ENCODE results near the gene BAX. TPM values are rescaled to one million over a fixed set of nuclear protein-coding genes. Genes with fewer than 3 reads are reported as not detected.

The BAX gene
- total and polyA plus RNA-seq, 9 of the 15 experiments (the other 6 are each of a cell fraction or from before 2014, with no cell fraction given) = 3.2 to 95.4 (median 44.5) TPM

DNA sequence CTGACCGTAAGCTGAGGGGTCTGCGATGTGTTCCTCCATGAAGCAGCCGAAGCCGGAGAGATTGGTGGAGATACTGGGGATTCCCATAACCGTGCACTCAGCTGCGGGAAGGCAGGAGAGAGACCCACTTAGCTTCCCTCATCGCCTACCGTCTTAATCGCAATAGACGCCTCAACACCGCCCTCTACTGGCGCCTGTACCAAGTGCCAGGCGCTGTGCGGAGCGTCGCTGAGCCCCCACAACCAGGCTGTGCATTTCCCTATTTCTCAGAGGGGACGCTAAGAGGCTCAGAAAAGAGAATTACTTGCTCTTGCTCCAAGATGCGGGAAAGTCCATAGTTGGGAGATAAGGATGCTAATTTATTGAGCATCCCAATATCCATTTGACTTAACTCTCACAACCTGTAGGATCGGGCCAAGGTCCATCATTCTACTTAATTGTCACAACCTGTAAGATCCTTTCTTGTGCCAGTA, 16.3 kb downstream of the BAX start (continued):
- TF ChIP-seq, protein P1, sequence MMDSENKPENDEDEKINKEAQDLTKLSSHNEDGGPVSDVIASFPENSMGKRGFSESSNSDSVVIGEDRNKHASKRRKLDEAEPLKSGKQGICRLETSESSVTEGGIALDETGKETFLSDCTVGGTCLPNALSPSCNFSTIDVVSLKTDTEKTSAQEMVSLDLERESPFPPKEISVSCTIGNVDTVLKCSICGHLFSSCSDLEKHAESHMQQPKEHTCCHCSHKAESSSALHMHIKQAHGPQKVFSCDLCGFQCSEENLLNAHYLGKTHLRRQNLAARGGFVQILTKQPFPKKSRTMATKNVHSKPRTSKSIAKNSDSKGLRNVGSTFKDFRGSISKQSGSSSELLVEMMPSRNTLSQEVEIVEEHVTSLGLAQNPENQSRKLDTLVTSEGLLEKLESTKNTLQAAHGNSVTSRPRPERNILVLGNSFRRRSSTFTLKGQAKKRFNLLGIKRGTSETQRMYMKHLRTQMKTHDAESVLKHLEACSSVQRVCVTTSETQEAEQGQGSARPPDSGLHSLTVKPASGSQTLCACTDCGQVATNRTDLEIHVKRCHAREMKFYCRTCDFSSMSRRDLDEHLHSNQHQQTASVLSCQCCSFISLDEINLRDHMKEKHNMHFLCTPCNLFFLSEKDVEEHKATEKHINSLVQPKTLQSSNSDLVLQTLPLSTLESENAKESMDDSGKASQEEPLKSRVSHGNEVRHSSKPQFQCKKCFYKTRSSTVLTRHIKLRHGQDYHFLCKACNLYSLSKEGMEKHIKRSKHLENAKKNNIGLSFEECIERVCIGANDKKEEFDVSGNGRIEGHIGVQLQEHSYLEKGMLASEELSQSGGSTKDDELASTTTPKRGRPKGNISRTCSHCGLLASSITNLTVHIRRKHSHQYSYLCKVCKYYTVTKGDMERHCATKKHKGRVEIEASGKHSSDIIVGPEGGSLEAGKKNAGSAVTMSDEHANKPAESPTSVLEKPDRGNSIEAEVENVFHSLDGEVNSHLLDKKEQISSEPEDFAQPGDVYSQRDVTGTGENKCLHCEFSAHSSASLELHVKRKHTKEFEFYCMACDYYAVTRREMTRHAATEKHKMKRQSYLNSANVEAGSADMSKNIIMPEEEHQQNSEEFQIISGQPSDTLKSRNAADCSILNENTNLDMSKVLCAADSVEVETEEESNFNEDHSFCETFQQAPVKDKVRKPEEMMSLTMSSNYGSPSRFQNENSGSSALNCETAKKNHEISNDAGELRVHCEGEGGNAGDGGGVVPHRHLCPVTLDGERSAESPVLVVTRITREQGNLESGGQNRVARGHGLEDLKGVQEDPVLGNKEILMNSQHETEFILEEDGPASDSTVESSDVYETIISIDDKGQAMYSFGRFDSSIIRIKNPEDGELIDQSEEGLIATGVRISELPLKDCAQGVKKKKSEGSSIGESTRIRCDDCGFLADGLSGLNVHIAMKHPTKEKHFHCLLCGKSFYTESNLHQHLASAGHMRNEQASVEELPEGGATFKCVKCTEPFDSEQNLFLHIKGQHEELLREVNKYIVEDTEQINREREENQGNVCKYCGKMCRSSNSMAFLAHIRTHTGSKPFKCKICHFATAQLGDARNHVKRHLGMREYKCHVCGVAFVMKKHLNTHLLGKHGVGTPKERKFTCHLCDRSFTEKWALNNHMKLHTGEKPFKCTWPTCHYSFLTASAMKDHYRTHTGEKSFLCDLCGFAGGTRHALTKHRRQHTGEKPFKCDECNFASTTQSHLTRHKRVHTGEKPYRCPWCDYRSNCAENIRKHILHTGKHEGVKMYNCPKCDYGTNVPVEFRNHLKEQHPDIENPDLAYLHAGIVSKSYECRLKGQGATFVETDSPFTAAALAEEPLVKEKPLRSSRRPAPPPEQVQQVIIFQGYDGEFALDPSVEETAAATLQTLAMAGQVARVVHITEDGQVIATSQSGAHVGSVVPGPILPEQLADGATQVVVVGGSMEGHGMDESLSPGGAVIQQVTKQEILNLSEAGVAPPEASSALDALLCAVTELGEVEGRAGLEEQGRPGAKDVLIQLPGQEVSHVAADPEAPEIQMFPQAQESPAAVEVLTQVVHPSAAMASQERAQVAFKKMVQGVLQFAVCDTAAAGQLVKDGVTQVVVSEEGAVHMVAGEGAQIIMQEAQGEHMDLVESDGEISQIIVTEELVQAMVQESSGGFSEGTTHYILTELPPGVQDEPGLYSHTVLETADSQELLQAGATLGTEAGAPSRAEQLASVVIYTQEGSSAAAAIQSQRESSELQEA (IDR thresholded peaks at IDR 0.05; ENCODE audit: low read depth) = 0 out of 2 replicates have a peak, but pooled peaks have one; percentile 15
- no peak for TF ChIP-seq PCBP1 (IDR thresholded peaks at IDR 0.05; ENCODE audit: low read depth, low read length, poor library complexity, severe bottlenecking)
- peak; percentile 7; the same call in 1 of the 2 replicates for TF ChIP-seq TEAD4 (IDR thresholded peaks at IDR 0.05; ENCODE audit: low read length)
- TF ChIP-seq TEAD4 (CRISPR knock-in tag; IDR thresholded peaks at IDR 0.05; ENCODE audit: borderline replicate concordance) = no peak
- TF ChIP-seq ATF1 (CRISPR knock-in tag; IDR thresholded peaks at IDR 0.05) = no peak
- peak; percentile 19; the same call in 1 of the 2 replicates for TF ChIP-seq ATF1 (tag; IDR thresholded peaks at IDR 0.05)
- TF ChIP-seq, protein P2, sequence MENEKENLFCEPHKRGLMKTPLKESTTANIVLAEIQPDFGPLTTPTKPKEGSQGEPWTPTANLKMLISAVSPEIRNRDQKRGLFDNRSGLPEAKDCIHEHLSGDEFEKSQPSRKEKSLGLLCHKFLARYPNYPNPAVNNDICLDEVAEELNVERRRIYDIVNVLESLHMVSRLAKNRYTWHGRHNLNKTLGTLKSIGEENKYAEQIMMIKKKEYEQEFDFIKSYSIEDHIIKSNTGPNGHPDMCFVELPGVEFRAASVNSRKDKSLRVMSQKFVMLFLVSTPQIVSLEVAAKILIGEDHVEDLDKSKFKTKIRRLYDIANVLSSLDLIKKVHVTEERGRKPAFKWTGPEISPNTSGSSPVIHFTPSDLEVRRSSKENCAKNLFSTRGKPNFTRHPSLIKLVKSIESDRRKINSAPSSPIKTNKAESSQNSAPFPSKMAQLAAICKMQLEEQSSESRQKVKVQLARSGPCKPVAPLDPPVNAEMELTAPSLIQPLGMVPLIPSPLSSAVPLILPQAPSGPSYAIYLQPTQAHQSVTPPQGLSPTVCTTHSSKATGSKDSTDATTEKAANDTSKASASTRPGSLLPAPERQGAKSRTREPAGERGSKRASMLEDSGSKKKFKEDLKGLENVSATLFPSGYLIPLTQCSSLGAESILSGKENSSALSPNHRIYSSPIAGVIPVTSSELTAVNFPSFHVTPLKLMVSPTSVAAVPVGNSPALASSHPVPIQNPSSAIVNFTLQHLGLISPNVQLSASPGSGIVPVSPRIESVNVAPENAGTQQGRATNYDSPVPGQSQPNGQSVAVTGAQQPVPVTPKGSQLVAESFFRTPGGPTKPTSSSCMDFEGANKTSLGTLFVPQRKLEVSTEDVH (IDR thresholded peaks at IDR 0.05; ENCODE audit: low read depth, partially characterized antibody) = peak; percentile 19
- TF ChIP-seq, protein P3, sequence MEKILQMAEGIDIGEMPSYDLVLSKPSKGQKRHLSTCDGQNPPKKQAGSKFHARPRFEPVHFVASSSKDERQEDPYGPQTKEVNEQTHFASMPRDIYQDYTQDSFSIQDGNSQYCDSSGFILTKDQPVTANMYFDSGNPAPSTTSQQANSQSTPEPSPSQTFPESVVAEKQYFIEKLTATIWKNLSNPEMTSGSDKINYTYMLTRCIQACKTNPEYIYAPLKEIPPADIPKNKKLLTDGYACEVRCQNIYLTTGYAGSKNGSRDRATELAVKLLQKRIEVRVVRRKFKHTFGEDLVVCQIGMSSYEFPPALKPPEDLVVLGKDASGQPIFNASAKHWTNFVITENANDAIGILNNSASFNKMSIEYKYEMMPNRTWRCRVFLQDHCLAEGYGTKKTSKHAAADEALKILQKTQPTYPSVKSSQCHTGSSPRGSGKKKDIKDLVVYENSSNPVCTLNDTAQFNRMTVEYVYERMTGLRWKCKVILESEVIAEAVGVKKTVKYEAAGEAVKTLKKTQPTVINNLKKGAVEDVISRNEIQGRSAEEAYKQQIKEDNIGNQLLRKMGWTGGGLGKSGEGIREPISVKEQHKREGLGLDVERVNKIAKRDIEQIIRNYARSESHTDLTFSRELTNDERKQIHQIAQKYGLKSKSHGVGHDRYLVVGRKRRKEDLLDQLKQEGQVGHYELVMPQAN (IDR thresholded peaks at IDR 0.05; ENCODE audit: borderline replicate concordance) = no peak
- TF ChIP-seq, protein P4, sequence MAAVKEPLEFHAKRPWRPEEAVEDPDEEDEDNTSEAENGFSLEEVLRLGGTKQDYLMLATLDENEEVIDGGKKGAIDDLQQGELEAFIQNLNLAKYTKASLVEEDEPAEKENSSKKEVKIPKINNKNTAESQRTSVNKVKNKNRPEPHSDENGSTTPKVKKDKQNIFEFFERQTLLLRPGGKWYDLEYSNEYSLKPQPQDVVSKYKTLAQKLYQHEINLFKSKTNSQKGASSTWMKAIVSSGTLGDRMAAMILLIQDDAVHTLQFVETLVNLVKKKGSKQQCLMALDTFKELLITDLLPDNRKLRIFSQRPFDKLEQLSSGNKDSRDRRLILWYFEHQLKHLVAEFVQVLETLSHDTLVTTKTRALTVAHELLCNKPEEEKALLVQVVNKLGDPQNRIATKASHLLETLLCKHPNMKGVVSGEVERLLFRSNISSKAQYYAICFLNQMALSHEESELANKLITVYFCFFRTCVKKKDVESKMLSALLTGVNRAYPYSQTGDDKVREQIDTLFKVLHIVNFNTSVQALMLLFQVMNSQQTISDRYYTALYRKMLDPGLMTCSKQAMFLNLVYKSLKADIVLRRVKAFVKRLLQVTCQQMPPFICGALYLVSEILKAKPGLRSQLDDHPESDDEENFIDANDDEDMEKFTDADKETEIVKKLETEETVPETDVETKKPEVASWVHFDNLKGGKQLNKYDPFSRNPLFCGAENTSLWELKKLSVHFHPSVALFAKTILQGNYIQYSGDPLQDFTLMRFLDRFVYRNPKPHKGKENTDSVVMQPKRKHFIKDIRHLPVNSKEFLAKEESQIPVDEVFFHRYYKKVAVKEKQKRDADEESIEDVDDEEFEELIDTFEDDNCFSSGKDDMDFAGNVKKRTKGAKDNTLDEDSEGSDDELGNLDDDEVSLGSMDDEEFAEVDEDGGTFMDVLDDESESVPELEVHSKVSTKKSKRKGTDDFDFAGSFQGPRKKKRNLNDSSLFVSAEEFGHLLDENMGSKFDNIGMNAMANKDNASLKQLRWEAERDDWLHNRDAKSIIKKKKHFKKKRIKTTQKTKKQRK (IDR thresholded peaks at IDR 0.05; ENCODE audit: borderline replicate concordance, low read depth, low read length) = no peak
- TF ChIP-seq SIN3B (IDR thresholded peaks at IDR 0.05; ENCODE audit: low read depth) = no peak
- peak; percentile 45; the same call in 1 of the 2 replicates for TF ChIP-seq CXXC5 (CRISPR knock-in tag; IDR thresholded peaks at IDR 0.05)
